Left cardiac atrium (tissue), 4 donors: ENCODE measurements around the gene ATP2C2. TPM values are rescaled to one million over a fixed set of nuclear protein-coding genes. Genes with fewer than 3 reads are reported as not detected.

ENCODE experiments used
- ATAC-seq, 2 donors: fragments of 200-7000 bp; cut with Tn5 transposase; one replicate each; pipeline ENCODE4 v1.9.1; 2020; ENCODE audit warnings: mild to moderate bottlenecking in 2 of 2, moderate library complexity in 2 of 2
- DNase-seq: peaks from one replicate; pipeline ENCODE4 v3.0.0-alpha.2; 2020
- intact Hi-C, 2 donors: fragments of 100-400 bp; cut with DNase I; formaldehyde crosslinking; loops; one replicate each; pipeline versions ENCODE4 v1.14.1 to v1.15.1; 2022 to 2023
- total RNA-seq, 2 donors: library from RNA; stranded (reverse); fragmentation: NEBNext Ultra II Directional; extraction: Animal tissue kit (Norgen Biotek cat#: 25700); gene quantifications; one replicate each; pipeline ENCODE4 v1.2.1, GENCODE V29; 2021
- donor health status: DM: no; HTN: yes; CAD: no.
- donor health status: DM: no; HTN: yes; CAD: no; lungs with severe emphysema.
- donor health status: DM: yes; HTN: yes; CAD: no.
- donor health status: Dilated cardiomyopathy.

The ATP2C2 gene
- total RNA-seq, 2 donors from 2014 or later = not detected

DNA sequence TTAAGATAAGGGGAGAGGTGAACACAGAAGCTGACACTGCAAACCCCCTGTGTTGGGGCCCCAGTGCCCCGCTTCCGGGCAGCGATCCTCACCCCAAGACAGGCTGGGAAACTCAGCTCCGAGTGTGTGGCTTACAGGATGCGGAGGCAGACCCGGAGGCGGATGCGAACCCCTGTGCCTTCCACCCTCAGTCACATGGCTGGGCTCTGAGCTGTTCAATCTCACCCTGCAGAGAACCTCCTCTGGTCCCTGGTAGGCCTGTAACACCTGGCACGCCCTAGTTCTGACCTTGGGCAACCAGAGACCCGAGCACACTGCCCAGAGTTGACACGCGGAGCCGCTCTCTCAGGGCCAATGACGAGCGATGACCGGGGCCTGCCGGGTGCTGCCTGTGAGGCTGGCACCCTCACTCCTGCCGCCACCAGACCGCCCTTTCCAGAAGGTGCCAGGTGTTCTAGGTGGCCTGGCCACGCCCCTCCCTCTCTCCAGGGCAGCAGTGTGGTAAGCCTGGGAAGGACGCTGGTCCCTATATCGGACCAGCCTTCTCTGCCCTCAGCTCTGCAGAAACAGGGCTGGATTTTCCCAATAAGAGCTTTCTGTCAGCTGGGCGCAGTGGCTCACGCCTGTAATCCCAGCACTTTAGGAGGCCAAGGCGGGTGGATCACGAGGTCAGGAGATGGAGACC is 112.9 kb downstream of the ATP2C2 start:
- DNase-seq (no peak), ATAC-seq (no peak)
- intact Hi-C loops = loop anchor here (5.0 to 10.0 kb wide), 4 partner anchors 206 to 524 kb away; partner anchors contain the start of genes NECAB2 (in 1 of the 2) and TAF1C (in 1 of the 2)

DNA sequence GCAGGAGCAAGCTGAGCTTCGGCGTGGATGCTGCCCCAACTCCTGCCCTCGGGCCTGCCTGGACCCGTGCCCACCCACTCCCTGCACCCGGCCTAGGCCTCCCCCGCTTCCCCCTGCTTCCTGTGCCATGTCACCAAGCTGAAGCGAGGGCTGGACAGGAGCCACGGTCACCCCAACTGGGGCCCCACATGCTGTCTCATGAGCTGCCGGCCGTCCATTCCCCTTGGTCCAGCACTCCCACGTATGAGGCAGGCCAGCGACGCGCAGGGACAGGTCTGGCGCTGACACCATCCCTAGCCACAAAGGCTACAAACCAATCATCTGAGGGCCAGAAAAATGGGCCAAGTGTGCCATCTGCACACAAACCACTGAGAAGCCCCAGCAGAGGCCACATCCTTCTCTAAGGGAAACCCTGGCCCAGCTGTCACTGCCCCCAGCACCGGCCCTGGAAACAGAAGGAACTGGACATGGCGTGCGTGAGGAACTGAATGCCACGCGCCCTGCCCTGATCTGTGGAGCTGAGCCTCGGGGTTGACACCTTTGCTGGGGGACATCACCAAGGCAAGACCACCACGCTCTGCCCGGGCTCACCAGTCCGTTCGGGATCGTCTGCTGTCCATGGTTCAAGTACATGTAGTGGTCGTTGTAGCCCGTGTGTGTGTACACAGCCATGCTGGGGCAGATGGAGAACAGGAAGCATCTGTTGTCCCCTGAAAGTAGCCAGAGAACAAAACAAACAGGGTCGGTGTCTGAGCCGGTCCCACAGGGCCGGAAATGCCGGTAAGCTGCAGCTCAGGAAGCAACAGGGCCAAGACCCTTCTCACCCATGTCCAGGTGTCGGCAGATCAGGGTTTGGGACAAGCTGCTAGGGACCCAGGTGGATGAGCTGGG is 113.9 kb downstream of the ATP2C2 start:
- ATAC-seq = no peak
- DNase-seq = no peak
- intact Hi-C loops = loop anchor here (5.0 to 10.0 kb wide), 4 partner anchors 207 to 525 kb away; partner anchors contain the start of genes NECAB2 (in 1 of the 2) and TAF1C (in 1 of the 2)

DNA sequence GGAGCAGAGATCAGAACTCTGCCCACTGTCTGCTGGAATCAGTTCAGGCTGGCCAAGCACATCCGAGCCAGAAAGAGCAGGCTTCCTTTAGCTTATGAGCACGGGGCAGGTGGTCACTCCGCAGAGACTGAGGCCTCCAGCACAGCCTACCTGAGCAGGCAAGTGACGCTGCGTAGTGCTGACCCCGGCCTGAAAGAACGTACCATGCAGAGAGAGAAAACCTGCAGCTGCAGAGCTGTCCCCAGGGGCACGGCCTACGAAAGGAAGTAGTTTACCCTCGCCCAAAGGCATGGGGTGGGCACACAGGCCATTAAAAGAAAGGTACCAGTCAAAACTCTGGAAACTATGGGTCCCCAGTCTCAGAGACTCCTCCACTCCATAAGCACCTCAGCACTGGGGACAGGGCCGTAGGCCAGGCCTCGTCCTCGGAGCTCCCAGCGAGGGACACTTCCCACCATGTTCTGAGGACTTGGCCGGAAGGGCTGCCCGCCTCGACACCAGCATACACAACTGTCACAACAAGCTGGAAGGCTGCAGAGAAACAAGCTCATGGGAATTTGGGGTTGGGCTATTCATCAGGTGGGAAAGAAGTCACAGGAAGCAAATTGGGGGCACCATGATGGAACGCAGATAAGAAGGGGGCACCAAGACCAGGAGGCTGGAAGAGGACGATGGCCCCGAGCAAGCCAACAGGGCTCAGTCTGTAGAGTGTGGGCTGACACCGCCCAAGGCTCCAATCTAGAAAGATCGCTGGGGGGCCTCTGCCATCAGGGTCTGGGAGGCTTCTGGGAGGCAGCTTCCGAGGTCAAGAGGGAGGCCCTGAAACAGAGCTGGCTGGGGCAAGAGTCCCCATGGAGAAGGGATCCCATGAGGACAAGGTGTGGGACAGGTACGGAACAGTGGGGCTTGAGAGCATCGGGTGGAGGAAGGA is 114.9 kb downstream of the ATP2C2 start:
- intact Hi-C loops = loop anchor here (5.0 to 10.0 kb wide), 4 partner anchors 208 to 526 kb away; partner anchors contain the start of genes NECAB2 (in 1 of the 2) and TAF1C (in 1 of the 2)
- ATAC-seq = peak in 1 of 2 donors; percentile 10
- DNase-seq = no peak

DNA sequence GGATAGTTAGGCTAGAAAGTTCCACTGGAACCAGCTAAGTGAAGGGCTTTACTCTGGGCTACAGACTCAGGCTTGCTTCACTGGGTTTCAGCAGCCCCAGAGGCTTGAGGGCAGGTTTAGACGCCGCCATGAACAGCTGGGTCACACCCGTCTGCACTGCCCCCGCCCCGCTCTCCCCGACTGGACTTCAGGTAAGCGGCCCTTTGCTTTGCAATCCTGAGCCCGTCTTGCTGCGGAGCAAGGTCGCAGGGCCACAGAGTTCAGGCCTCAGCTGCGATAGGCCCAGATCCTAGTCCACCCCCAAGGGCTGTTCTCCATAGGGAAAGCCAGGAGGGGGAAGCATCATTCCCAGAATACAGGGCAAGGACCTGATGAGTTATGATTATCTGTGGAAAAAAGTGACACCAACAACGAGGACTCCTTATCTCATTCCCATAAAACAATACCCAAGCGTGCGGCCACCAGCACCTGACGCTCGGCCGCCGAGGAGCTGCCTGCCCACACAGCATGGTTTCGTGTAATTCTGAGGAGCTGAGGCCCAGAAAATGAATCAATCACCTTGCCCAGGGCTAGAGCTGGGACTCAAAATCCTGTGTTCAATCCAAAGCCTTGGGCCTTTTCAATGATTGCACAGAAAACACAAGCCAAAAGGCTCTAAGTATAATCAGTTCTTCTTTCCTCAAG is 115.7 kb downstream of the ATP2C2 start:
- no peak for DNase-seq
- intact Hi-C loops = loop anchor here (1.0 to 10.0 kb wide), 6 partner anchors 207 to 657 kb away; partner anchors contain the start of genes NECAB2 (in 1 of the 2) and TAF1C (in 1 of the 2)
- no peak for ATAC-seq

DNA sequence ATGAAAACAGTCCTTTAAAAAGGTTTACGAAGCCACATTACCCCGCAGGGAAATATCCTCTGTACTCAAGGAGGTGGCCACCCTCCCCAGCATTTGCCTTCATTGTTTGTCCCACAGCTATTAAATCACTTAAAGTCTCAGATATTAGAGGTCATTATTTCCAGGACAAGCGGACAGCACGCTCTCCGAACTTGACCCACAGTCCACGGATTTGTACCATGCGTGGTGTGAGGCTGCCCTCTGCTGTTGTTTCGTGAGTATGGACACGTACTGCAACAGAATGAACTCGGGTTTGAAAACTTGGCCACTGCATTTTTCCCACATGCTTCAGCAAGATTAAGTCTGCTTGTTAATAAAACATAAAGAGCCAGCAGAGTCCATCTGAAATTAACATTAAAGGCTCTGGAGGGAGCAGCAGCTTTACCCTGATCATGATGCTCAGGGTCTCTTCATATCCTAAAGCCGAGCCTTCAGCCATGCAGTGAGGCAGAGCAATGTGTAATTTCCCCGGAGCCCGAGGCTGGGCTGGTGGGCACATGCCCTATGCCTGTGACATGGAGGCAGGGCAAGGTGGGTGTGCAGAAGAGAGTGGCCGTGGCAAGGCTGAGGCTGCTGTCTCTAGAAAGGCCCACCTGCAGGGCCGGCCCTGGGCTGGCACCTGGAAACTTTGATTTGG is 116.4 kb downstream of the ATP2C2 start:
- intact Hi-C loops = loop anchor here (1.0 to 10.0 kb wide), 6 partner anchors 207 to 658 kb away; partner anchors contain the start of genes NECAB2 (in 1 of the 2) and TAF1C (in 1 of the 2)
- DNase-seq = peak; percentile 69
- peak; percentile 76 to 90 for ATAC-seq

DNA sequence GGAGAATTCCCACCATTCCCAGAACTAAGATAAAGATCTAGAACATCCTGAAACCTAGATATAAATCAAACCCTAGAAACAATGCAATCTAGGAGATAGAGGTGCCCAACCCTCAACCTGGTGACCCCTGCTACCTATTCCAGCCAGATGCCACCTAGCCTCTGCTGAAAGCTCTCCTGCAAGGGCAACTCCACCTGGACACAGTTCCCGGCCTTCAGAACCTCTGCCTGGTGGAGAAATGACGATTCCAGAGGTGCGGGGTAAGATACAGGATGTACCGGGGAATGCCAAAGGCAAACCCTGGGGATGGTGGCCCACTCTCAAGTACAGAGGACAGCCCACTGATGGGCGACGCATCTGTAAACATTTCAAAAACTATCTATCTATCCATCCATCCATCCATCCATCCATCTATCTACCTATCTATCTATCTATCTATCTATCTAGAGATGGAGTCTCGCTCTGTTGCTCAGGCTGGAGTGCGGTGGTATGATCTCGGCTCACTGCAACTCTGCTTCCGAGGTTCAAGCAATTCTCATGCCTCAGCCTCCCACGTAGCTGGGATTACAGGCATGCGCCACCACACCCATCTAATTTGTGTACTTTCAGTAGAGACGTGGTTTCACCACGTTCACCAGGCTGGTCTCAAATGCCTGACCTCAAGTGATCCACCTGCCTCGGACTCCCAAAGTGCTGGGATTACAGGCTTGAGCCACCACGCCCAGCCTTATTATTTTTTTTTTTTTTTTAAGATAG is 117.1 kb downstream of the ATP2C2 start:
- no peak for ATAC-seq
- no peak for DNase-seq
- intact Hi-C loops = loop anchor here (2.0 to 10.0 kb wide), 4 partner anchors 211 to 659 kb away; partner anchors contain the start of genes NECAB2 (in 1 of the 2) and TAF1C (in 1 of the 2)

DNA sequence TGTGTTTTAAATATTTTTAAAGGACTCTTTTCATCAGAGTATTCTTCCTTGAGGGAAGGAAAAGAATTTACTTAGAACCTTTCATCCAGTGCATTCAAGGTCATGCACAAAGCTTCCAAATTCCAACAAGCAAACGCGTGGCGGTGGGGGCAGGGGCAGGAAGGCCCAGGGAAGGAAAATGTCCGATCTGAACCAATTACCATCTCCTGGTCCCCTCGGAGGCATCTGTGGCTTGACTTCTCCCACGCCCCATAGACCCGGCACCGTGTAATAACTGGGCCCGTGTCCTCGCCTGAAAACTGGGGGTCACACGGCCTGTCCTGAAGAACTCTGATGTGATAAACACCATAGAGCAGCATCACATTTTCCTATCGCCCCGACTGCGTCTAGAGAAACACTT is 117.8 kb downstream of the ATP2C2 start:
- ATAC-seq (no peak), DNase-seq (no peak)
- intact Hi-C loops = loop anchor here (10.0 kb wide), 3 partner anchors 211 to 521 kb away; partner anchors contain the start of genes NECAB2 (in 1 of the 2) and TAF1C (in 1 of the 2)

DNA sequence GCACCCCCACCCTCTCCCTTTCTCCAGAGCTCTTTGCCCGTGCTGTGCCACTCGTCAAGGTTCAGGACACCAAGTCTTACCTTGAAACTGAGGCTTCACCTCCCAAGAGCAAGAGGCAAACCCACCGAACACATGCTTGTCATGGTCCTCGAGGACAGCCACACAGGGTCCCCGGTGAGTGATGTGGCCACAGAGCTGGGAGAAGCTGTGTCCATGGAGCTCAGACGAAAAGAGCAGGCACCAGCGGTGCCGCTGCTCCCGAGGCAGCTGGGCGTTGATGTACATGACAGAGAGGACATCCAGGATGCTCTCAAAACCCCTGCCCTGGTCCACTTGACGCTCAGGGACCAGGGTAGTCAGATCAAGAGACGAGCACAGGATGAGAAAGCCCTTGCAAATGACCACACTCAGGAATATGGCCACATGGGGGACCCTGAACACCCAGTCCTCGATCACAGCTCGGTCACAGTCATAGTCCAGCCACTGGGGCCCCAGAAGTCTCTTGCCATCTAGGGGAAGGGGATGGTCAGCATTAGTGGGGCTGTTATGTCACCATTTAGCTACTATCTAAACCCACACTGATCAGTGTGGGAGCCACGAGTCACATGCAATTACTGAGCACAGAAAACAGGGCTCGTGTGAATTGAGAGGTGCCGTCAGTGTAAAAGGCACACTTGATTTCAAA is 118.4 kb downstream of the ATP2C2 start:
- intact Hi-C loops = loop anchor here (10.0 kb wide), 3 partner anchors 212 to 522 kb away; partner anchors contain the start of genes NECAB2 (in 1 of the 2) and TAF1C (in 1 of the 2)
- DNase-seq (no peak), ATAC-seq (no peak)

DNA sequence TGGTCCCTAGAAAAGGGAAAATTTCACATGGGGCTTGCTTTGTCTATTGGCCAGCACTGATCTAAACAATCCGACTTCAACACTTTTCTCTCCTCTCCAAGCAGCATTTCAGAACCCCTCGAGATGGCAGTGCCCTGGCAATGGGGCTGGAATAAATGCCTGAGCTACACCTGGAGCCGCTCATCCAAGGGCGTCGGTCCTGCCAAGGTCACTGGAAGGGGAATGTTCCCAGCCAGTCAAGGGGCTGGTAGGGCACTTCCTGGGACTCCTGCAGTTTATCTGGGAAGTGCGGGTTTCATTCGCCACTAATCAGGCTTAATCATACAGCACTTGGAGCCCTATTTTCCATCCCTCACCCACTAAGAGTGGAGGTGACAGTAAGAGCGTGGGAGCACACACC is 119.0 kb downstream of the ATP2C2 start:
- DNase-seq (no peak), ATAC-seq (no peak)
- intact Hi-C loops = loop anchor here (10.0 kb wide), 3 partner anchors 213 to 523 kb away; partner anchors contain the start of genes NECAB2 (in 1 of the 2) and TAF1C (in 1 of the 2)

DNA sequence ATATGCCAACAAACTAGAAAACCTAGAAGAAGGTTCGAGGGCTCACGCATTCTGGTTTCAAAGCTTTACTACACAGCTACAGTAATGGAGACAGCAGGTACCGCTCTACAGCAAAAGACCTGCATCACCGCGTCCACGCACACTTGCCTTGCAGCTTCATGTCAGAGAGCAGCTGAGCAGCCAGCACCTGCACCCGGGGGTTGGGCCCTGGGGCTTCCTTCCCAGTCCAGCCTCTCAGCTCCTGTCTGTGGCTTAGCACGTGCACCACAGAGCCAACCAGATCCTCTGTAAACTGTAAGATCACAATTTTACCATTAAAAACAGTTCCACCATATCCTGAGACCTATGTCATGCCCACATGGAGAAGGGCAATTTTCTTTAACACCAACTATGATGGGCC is 120.8 kb downstream of the ATP2C2 start:
- intact Hi-C loops = loop anchor here (10.0 kb wide), 3 partner anchors 214 to 524 kb away; partner anchors contain the start of genes NECAB2 (in 1 of the 2) and TAF1C (in 1 of the 2)
- DNase-seq (no peak), ATAC-seq (no peak)

DNA sequence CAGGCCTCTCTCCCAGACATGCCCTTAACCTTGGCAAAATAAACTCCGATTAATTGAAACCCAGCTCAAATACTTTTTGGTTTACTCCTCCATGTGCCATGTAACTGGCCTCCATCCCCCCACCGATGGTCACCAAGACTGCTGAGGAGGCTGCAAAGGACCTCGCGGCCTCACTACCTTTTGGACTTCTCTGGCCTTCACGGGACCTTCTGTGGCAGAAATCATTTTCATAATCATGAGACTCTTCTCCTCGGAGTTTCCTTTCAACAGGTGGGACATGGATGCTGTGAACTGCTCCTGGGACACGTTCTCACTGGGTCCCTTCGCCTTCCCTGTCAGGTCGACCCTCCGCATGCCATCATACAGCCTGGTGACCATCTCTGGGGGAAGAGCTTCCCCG is 127.2 kb downstream of the ATP2C2 start:
- DNase-seq = no peak
- ATAC-seq = no peak
- intact Hi-C loops = no loop called here

DNA sequence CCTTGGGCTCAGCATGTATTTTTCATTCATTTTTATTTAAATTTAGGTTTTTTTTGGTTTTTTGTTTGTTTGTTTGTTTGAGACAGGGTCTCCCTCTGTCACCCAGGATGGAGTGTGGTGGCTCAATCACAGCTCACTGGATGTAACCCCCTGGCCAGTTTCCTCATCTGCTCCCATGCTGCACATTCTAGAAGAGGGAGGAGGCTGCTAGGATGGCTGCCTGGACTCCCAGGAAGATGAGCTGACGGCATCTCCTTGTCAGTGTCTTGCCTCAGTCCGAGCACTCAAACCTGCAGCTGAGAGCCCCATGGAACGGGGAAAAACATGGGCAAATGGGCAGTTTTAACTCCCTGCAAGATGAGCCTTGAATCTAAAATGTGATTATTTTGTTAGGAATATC is 128.7 kb downstream of the ATP2C2 start:
- intact Hi-C loops = no loop called here
- no peak for ATAC-seq
- no peak for DNase-seq

DNA sequence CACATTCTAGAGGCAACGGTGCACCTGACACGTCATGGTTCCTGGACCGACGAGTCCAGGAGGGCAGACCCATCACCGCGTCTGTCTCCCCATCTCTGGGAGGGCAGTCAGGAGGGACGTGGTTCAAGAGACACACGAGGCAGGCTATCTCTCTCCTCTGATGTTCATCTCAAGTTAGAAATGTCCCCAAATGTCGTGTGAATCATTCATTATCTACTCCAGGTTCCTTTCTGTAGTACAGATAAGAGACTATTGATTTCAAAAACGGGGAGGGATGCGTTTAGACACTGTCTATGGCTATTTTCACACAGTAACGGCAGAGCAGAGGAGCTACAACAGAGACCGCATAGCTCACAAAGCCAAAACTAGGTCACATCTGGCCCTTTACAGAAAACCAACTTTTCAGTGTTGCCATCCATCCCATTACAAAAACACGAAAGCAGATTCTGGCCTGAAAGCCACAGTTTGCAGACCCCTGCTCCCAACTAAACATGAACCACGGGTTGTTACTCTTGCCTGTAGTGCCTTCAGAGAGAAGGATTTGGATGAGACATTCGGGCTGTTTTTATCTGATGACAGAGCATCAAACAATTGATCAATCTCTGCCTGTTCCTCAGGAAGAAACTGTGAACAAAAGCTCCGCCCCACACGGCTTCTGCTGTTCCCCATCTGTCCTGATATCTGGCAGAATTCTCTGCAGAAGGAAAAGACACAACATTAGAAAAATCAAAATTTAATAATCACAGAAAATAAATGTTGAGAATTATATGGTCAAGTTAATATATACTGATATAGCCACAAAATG is 129.3 kb downstream of the ATP2C2 start:
- ATAC-seq (no peak), DNase-seq (no peak)
- intact Hi-C loops = no loop called here

DNA sequence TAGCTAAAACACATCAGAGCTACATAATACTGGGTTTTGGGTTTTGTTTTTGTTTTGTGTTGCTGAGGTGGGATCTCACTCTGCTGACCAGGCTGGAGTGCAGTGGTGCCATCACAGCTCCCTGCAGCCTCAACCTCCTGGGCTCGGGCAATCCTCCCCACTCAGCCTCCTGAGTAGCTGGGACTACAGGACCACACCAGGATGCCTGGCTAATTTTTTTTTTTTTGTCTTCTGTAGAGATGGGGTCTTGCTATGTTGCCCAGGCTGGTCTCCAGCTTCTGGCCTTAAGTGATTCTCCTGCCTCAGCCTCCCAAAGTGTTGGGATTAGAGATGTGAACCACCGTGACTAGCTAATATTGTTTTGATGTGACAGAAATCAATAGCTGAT is 129.9 kb downstream of the ATP2C2 start:
- ATAC-seq (no peak), DNase-seq (no peak)
- intact Hi-C loops = no loop called here
